Measurements from ENCODE around the gene BTN3A1. TPM values are rescaled to one million over a fixed set of nuclear protein-coding genes. Genes with fewer than 3 reads are reported as not detected.

BTN3A1 gene
- polyA plus RNA-seq, 2 of the 4 experiments (the other 2 are of a cell fraction) = 4.0 to 8.1 TPM

GRCh38 chr6:26361544-26361943 lies 40.5 kb upstream of the BTN3A1 start (continued):
- TF ChIP-seq HES2 (IDR thresholded peaks at IDR 0.05) = no peak
- no peak for TF ChIP-seq BHLHE40 (IDR thresholded peaks at IDR 0.05; ENCODE audit: low read depth, low read length)
- no peak for TF ChIP-seq HMGXB4 (CRISPR knock-in tag; IDR thresholded peaks at IDR 0.05; ENCODE audit: borderline replicate concordance)
- no peak for TF ChIP-seq JUNB (IDR thresholded peaks at IDR 0.05)
- no peak for TF ChIP-seq RCOR1 (IDR thresholded peaks at IDR 0.05; ENCODE audit: low read depth, low read length)
- no peak for TF ChIP-seq JUN (IDR thresholded peaks at IDR 0.05)
- TF ChIP-seq EP300 (IDR thresholded peaks at IDR 0.05) = no peak
- TF ChIP-seq RARB (CRISPR knock-in tag; IDR thresholded peaks at IDR 0.05) = no peak
- TF ChIP-seq CHD2 (IDR thresholded peaks at IDR 0.05; ENCODE audit: low read length, partially characterized antibody) = no peak
- TF ChIP-seq NR3C1 (IDR thresholded peaks at IDR 0.05) = no peak
- TF ChIP-seq MAFK (IDR thresholded peaks at IDR 0.05; ENCODE audit: partially characterized antibody) = no peak
- no peak for TF ChIP-seq ZSCAN20 (CRISPR knock-in tag; IDR thresholded peaks at IDR 0.05)

GRCh38 chr6:26362093-26362835 lies 39.8 kb upstream of the BTN3A1 start:
- Histone ChIP-seq H3K4me1 (peaks cover 28% of the 10 kb centered on the region), H3K4me3 (no peak overlapping the region), H3K4me2 (no peak overlapping the region), H3K9me3 (no peaks in the 10 kb centered on the region), H3K27ac (no peak overlapping the region)
- ATAC-seq (no peak), DNase-seq (ENCODE audit: low read depth in 1 of 2, low spot score in 1 of 2) (no peak), FAIRE-seq (no peak)
- ChIA-PET POLR2A (no interaction called here), CTCF (interaction anchor here (1.0 kb wide), 1 partner anchor 21 kb away, joined by 3 read pairs; no protein-coding TSS in a partner anchor)
- TF ChIP-seq RNF2 (IDR thresholded peaks at IDR 0.05; ENCODE audit: borderline replicate concordance, low read depth) = no peak
- TF ChIP-seq POLR2AphosphoS2 (conservative IDR thresholded peaks at IDR 0.05; ENCODE audit: low read length) = no peak
- TF ChIP-seq EHF (CRISPR knock-in tag; IDR thresholded peaks at IDR 0.05) = no peak
- TF ChIP-seq CEBPB (IDR thresholded peaks at IDR 0.05) = no peak
- TF ChIP-seq ATOH8 (CRISPR knock-in tag; IDR thresholded peaks at IDR 0.05; ENCODE audit: low read depth) = no peak
- no peak for TF ChIP-seq JUN (IDR thresholded peaks at IDR 0.05)
- TF ChIP-seq EHMT2 (IDR thresholded peaks at IDR 0.05; ENCODE audit: low read depth) = no peak
- TF ChIP-seq BCL3 (IDR thresholded peaks at IDR 0.05) = no peak
- no peak for TF ChIP-seq MAX (IDR thresholded peaks at IDR 0.05)
- TF ChIP-seq NFE2L2 (conservative IDR thresholded peaks at IDR 0.05; ENCODE audit: low read length) = no peak
- TF ChIP-seq GATA3 (IDR thresholded peaks at IDR 0.05; ENCODE audit: borderline replicate concordance) = no peak
- TF ChIP-seq CHD2 (IDR thresholded peaks at IDR 0.05; ENCODE audit: low read length, partially characterized antibody) = no peak
- TF ChIP-seq ZC3H11A (IDR thresholded peaks at IDR 0.05) = no peak
- TF ChIP-seq E2F6 (IDR thresholded peaks at IDR 0.05; ENCODE audit: borderline replicate concordance, low read depth) = no peak
- 69% methylated on average over 9 of the region's 9 CpGs for WGBS (ENCODE audit: missing lambda C conversion rate)

Data from A549 (cell line).